COR-L47 (cell line): ENCODE results near the gene ALOX15B.

Source experiments
- DNase-seq: peaks from one replicate; lab custom pipeline; 2025; lab: John Stamatoyannopoulos, UW

Gene ALOX15B

DNA sequence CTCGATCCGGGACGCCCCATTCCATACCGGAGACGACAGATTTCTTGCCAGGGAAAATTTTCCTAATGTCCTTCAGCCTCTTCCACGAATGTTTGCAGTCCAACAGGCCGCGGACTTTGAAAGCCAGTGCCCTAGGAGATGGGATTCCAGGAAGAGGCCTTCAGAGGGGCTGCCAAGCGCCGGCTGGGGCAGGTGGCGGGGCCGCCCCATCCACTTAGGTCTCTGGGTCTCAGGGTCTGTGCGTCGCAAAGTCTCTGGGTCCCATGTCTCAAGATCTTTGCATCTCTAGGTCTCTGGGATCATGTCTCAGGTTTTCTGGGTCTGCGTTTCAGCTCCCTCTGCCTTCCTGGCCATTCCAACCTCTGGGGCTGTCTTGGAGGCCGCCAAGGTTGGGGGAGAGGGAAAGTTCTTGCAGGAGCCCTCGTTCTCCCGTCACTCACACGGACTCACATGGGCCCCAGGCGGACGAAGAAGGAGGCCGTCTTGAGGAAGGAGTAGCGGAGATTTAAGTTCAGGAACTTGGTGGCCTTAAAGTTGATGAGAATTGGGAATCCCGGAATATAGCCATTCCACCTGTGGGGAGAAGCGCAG lies 41.4 kb downstream of the ALOX15B start:
- no peak for DNase-seq

DNA sequence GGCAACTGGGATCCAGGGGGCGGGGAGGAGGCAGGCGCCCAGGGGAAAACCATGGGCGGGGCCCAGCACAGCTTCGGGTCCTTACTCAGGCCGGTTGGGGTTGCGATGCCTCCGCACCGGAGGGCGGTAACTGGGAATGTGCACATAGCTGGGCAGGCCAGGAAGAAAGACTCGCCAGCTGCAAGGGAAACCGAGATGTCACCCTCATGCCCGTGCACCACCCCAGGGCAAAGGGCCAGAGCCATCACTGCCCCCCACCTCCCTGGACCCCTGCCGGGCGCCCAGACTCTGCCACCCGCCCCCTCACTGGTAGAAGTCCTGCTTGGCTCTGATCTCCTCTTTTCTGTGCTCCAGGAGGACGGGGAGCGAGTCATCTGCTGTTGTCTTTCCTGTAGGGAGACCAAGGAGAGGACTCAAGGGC lies 42.0 kb downstream of the ALOX15B start:
- no peak for DNase-seq

DNA sequence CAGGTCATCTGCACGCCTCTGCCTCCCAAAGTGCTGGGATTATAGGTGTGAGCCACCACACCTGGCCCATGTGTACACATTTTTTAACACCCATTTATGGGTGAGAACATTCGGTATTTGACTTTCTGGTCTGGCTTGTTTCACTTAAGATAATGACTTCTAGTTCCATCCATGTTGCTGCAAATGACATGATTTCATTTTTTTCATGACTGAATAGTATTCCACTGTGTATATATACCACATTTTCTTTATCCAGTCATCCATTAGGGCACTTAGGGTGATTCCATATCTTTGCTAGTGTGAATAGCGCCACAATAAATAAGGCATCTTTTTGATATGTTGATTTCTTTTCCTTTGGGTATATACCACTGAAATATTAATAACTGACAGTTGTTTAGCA lies 43.0 kb downstream of the ALOX15B start:
- no peak for DNase-seq

DNA sequence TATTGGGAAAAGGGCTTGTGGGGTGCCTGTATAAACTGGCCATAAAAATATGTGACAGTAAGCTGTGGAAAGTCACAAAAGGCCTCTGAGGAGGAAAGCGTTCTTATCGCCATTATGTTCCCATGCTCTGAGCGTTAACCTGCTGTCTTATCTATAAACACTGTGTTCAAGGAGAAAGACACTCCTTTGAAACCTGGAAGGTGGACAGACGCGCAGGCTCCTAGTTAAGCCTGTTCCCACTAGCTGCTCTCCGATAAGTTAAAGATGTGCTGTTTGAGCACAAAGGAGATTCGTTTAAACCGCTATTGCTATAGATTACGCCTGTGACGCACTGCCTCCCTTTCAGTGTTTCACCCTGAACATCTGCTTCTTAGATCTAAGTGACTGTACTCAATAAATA lies 43.4 kb downstream of the ALOX15B start:
- no peak for DNase-seq

DNA sequence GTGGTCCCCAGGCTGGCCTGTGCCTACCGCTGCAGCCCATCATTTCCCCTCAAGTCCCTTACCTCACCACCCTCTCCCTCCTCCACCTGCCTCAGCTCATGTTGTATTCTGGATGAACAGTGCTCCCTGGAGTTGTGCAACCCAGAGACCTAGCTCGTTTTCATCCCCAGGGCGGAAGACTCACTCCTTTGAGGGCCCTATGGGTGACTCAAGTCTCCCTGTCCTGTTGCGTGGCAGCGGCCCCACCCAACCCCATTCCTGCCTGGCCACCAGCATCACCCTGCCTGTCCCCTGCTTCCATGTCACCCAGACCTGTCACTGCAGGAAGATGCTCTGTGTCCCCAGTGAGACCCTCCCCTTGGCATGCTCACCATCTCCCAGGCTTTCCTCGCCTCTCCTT lies 45.4 kb downstream of the ALOX15B start:
- no peak for DNase-seq

DNA sequence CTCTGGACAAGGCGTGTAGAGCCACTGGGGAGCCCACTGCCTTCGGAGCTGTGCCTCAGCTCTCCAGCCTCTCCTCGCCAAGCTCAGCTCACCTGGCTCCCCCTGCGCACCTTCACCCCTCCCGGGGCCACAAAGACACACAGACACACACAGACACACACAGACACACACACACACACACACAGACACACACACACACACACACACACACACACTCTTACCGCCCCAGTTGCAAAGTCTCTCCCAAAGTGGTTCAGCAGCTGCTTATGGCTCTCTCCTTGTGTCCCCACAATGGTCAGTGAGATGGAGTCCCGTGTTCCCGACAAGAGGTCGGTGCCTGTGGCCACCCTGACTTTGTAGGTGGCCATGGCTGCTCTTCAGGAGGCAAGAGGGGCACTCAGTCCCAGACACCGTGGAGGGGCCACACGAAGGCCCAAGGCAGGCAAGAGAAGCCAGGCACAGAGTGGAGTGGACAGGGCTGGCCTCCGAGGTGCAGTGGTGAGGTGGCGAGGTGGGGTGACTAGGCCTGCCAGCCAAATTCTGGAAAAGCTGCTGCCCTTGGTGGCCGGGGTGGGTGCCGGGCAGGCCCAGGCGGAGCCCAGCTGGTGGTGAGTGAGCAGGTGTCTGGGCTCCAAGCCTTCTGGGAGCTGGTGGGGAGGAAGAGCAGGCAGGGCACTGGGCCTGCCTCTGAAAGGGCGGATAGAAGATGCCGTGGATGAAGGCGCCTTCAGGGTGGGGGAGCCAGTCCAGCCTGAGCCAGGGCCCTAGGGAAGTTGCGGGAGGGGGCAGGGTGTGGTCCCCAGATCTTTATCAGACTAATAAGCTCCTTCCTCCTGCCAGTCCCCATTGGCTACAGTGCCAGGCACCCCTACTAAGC lies 48.5 kb downstream of the ALOX15B start, which contains the start of gene ALOX12B:
Gene ALOX12B, minus strand, starts transcription at position 642 of the 877 bp plus-strand sequence. Its CDS starts 274 bp downstream, at position 368.
- DNase-seq, result no peak

DNA sequence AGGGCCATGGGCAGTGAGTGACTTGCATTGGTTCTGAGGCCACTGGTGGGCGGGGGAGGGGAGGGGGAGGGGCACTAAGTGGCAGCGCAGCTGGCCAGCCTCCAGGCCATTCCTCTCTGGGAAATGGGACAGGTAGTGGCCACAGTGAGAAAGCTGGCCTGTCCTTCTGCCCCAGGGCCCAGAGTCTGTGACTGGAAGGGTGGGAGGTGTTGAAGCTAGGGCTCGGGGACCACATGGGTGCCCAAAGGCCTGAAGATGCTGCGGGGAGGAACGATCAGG lies 49.0 kb downstream of the ALOX15B start:
- DNase-seq, result no peak

DNA sequence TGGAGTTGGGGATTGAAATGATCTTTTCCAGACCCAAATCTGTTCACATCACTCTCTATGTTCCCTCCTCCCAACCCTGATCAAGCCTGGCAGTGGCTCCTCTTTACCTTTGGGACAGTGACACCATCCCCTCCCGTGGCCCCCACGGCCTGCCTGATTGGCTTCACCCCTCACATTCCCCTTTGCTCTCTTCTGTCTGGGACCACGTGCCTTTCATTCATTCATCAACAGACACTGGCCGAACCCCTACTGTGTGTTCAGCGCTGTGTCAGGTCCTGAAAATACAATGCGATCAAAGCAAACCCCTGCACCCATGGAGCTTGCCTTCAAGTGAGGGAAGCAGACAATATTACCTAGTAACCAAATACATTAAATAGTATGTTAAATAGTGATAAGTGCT lies 50.9 kb downstream of the ALOX15B start:
- DNase-seq, result no peak

DNA sequence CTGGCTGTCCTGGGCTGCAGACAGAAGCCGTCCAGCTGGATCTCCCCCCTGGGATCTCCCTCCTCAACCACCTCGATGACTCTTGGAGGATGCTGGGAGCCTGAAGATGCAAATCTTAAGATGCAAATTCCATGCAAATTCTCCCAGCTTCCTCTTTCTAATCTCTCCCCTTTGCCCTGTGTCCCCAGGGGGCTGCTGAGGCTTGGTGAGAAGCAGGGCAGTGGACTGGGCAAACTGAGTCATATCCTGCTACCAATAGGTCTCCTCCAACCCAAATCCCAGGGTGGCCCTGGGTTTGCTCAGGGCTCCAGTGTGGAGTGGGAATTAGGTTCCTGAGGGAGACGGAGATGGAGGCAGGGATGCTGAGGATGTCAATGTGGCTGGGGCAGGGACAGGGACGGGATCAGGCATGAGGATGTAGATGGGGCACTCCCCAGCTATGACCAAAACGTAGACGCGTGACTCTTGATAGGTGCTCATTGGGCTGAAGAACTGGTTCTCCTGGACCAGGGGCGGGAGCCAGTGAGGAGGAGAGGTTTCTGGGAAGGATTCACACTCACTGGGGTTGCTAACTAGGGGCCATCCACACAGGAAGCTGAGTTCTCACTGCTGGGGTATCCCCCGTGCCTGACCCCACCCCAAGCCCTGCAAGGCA lies 52.3 kb downstream of the ALOX15B start:
- no peak for DNase-seq

DNA sequence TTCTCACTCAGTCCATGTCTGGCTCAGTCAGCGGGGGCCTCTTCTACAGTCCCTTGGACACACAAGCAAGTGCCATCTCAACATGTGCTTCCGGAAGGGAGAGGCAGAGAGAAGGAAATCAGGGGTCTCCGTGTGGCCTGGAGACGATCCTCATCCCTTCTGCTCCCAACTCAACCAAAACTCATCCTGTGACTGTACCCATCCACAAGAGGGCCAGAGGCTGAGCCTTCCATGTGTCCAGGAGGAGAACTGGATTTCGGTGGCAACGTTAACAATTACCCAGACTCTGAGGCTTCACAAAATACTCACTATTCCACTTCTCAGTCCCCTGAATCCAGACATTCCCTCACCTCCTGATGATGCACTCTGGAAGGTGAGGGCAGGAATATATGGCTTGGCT lies 56.5 kb downstream of the ALOX15B start:
- no peak for DNase-seq

DNA sequence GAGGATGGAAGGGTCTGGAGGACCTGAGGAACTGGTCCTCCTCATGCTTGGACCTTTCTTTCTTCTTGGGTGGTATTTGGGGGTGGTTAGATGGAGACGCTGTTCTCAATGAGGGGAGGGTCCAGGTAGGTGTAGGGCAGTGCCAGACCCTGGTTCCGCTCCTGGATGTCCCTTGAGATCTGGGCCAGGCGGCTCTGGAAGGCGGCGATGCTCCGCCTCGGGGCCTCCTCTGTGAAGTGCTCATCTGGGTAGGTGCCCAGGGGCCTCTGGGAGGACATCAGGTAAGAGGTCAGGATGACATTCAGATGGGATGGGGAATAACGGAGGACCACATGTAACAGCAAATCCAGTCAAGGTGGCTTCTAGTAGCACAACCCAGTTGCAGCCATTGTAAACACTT lies 57.7 kb downstream of the ALOX15B start:
- DNase-seq, result no peak
